MCF 10A (cell line): ENCODE results near the gene MAP3K5. TPM values are rescaled to one million over a fixed set of nuclear protein-coding genes. Genes with fewer than 3 reads are reported as not detected.

Experiments used
- BruUV-seq: library from RNA; stranded (reverse); fragments of 400-500 nt; replicated peaks from 2 replicates; lab custom pipeline; 2021; lab: Mats Ljungman, UMichigan
- CTCF ChIA-PET: fragments of 300-600 bp; sonication (Branson Sonifier 250); formaldehyde crosslinking; extraction: SDS; loops from one replicate; lab custom pipeline; 2021; ENCODE audit warnings: antibody characterized with exemption, inconsistent platforms; lab: Yijun Ruan, JAX
- POLR2A ChIA-PET: fragments of 300-600, 350-650 bp; sonication (Branson Sonifier 250); formaldehyde crosslinking; extraction: SDS; loops from one replicate; lab custom pipeline; 2020; ENCODE audit warnings: antibody characterized with exemption, inconsistent platforms; lab: Yijun Ruan, JAX
- DNase-seq: peaks from one replicate; pipeline ENCODE4 v3.0.0-alpha.2; 2018; ENCODE audit not compliant: unreplicated experiment
- H3K27ac Mint-ChIP-seq: one replicate; pipeline ENCODE4 v1.8.0; 2022; ENCODE audit warnings: mild to moderate bottlenecking, low read depth, mixed read lengths; ENCODE audit not compliant: unreplicated experiment
- H3K27me3 Mint-ChIP-seq: one replicate; pipeline ENCODE4 v1.8.0; 2022; ENCODE audit warnings: mixed read lengths; ENCODE audit not compliant: insufficient read depth, unreplicated experiment
- H3K36me3 Mint-ChIP-seq: one replicate; pipeline ENCODE4 v1.8.0; 2022; ENCODE audit warnings: mild to moderate bottlenecking, moderate library complexity, mixed read lengths; ENCODE audit not compliant: insufficient read depth, unreplicated experiment
- H3K4me1 Mint-ChIP-seq: one replicate; pipeline ENCODE4 v1.8.0; 2022; ENCODE audit warnings: mixed read lengths; ENCODE audit not compliant: insufficient read depth, unreplicated experiment
- H3K4me3 Mint-ChIP-seq: one replicate; pipeline ENCODE4 v1.8.0; 2022; ENCODE audit warnings: mild to moderate bottlenecking, moderate library complexity, mixed read lengths; ENCODE audit not compliant: unreplicated experiment
- H3K9me3 Mint-ChIP-seq: one replicate; pipeline ENCODE4 v1.8.0; 2022; ENCODE audit warnings: mixed read lengths; ENCODE audit not compliant: unreplicated experiment
- CTCF ChIP-seq: fragments of 200-600 bp; IDR thresholded peaks from one replicate; pipeline ENCODE4 v1.8.0; 2022; ENCODE audit warnings: antibody characterized with exemption, mild to moderate bottlenecking; ENCODE audit not compliant: unreplicated experiment
- intact Hi-C: fragments of 100-400 bp; cut with micrococcal nuclease; formaldehyde crosslinking; loops from 2 replicates; pipeline ENCODE4 v1.14.1; 2022
- total RNA-seq: library from RNA; stranded (reverse); gene quantifications from 2 replicates; pipeline ENCODE4 v1.2.3, GENCODE V29; 2022

Gene MAP3K5
- total RNA-seq, 1 experiment from 2014 or later: 8.4 TPM

GRCh38 chr6:136729832-136730231, 62.4 kb downstream of the MAP3K5 start:
- BruUV-seq: no TSS peak
- POLR2A ChIA-PET: interaction anchor here (1.0 kb wide), 1 partner anchor 33 kb away, joined by 3 read pairs; no protein-coding TSS in a partner anchor
- no peak for DNase-seq
- no peaks in the 10 kb centered on the region for H3K27me3 Mint-ChIP-seq
- H3K4me3 Mint-ChIP-seq: no peak overlapping the region
- H3K9me3 Mint-ChIP-seq: no peaks in the 10 kb centered on the region
- no peaks in the 10 kb centered on the region for H3K36me3 Mint-ChIP-seq
- H3K4me1 Mint-ChIP-seq: peaks cover 10% of the 10 kb centered on the region
- peak overlapping the region; percentile 17 for H3K27ac Mint-ChIP-seq
- intact Hi-C loops: no loop called here
- CTCF ChIA-PET: interaction anchor here (0.8 kb wide), 2 partner anchors 19 to 63 kb away, joined by 3 read pairs; no protein-coding TSS in a partner anchor
- TF ChIP-seq CTCF: no peak

GRCh38 chr6:136728976-136729515, 63.2 kb downstream of the MAP3K5 start:
- Mint-ChIP-seq H3K9me3 (no peaks in the 10 kb centered on the region), H3K27ac (no peak overlapping the region), H3K4me1 (peaks cover 10% of the 10 kb centered on the region), H3K27me3 (no peaks in the 10 kb centered on the region), H3K36me3 (no peaks in the 10 kb centered on the region), H3K4me3 (no peak overlapping the region)
- no peak for TF ChIP-seq CTCF
- CTCF ChIA-PET: interaction anchor here (0.8 to 1.3 kb wide), 2 partner anchors 63 to 64 kb away, joined by 3 to 4 read pairs; partner anchors contain the start of gene MAP3K5
- BruUV-seq: no TSS peak
- intact Hi-C loops: no loop called here
- POLR2A ChIA-PET: interaction anchor here (0.8 to 1.3 kb wide), 3 partner anchors 32 to 85 kb away, joined by 3 to 4 read pairs (median 3); no protein-coding TSS in a partner anchor
- DNase-seq: no peak

GRCh38 chr6:136728033-136728939, 64.0 kb downstream of the MAP3K5 start:
- CTCF ChIA-PET: interaction anchor here (1.3 kb wide), 1 partner anchor 64 kb away, joined by 4 read pairs; the partner anchor contains the start of gene MAP3K5
- no peaks in the 10 kb centered on the region for H3K9me3 Mint-ChIP-seq
- DNase-seq: no peak
- intact Hi-C loops: no loop called here
- H3K4me1 Mint-ChIP-seq: peaks cover 18% of the 10 kb centered on the region
- no peak overlapping the region for H3K4me3 Mint-ChIP-seq
- H3K36me3 Mint-ChIP-seq: no peaks in the 10 kb centered on the region
- BruUV-seq: no TSS peak
- H3K27ac Mint-ChIP-seq: no peak overlapping the region
- POLR2A ChIA-PET: interaction anchor here (0.8 to 1.3 kb wide), 4 partner anchors 58 to 438 kb away, joined by 3 to 4 read pairs (median 4); no protein-coding TSS in a partner anchor
- no peaks in the 10 kb centered on the region for H3K27me3 Mint-ChIP-seq
- no peak for TF ChIP-seq CTCF
